H9 (cell line): ENCODE data around the gene METTL25B. TPM values are rescaled to one million over a fixed set of nuclear protein-coding genes. Genes with fewer than 3 reads are reported as not detected.
"Not testable (repeated sequence)": the region's sequence is repeated elsewhere in the genome, so short reads cannot be mapped to it uniquely, and the experiment has no call there.

Experiments
- DNase-seq: peaks from one replicate; pipeline ENCODE4 v3.0.0-alpha.2; 2017
- H2AFZ ChIP-seq: one replicate; pipeline ENCODE4 v1.6.1; 2013; ENCODE audit warnings: mild to moderate bottlenecking, low read length, control low read depth, moderate library complexity
- H2AK5ac ChIP-seq: 2 replicates; pipeline ENCODE4 v1.6.1; 2013; ENCODE audit warnings: low read length, control low read depth, mixed read lengths; ENCODE audit not compliant: insufficient read length
- H2BK120ac ChIP-seq: one replicate; pipeline ENCODE4 v1.6.1; 2013; ENCODE audit warnings: low read depth, mild to moderate bottlenecking, low read length, control low read depth, inconsistent platforms; ENCODE audit not compliant: poor library complexity, severe bottlenecking
- H2BK12ac ChIP-seq: 2 replicates; pipeline ENCODE4 v1.6.1; 2013; ENCODE audit warnings: low read length, control low read depth, mixed read lengths, low read depth; ENCODE audit not compliant: insufficient read length
- H2BK15ac ChIP-seq: 2 replicates; pipeline ENCODE4 v1.6.1; 2013; ENCODE audit warnings: low read depth, low read length, control low read depth
- H2BK20ac ChIP-seq: one replicate; pipeline ENCODE4 v1.6.1; 2013; ENCODE audit warnings: low read depth, mild to moderate bottlenecking, low read length, control low read depth, inconsistent platforms; ENCODE audit not compliant: poor library complexity, severe bottlenecking
- H2BK5ac ChIP-seq: 2 replicates; pipeline ENCODE4 v1.6.1; 2013; ENCODE audit warnings: low read length, control low read depth, mixed read lengths; ENCODE audit not compliant: insufficient read length
- H3K14ac ChIP-seq: 2 replicates; pipeline ENCODE4 v1.6.1; 2013; ENCODE audit warnings: low read length, control low read depth; ENCODE audit not compliant: insufficient read depth
- H3K18ac ChIP-seq: 2 replicates; pipeline ENCODE4 v1.6.1; 2013; ENCODE audit warnings: low read depth, mild to moderate bottlenecking, mixed read lengths, low read length, control low read depth; ENCODE audit not compliant: insufficient read length
- H3K23ac ChIP-seq: 2 replicates; pipeline ENCODE4 v1.6.1; 2013; ENCODE audit warnings: low read length, control low read depth, mixed read lengths, low read depth; ENCODE audit not compliant: insufficient read length
- H3K23me2 ChIP-seq: 2 replicates; pipeline ENCODE4 v1.6.1; 2013; ENCODE audit warnings: low read depth, mild to moderate bottlenecking, mixed read lengths, low read length, control low read depth; ENCODE audit not compliant: insufficient read length, poor library complexity, severe bottlenecking
- H3K27ac ChIP-seq: 2 replicates; pipeline ENCODE4 v1.5.1; 2013; ENCODE audit warnings: low read length, control low read depth, mixed read lengths, low read depth; ENCODE audit not compliant: insufficient read length
- H3K27me3 ChIP-seq: 2 replicates; pipeline ENCODE4 v1.6.1; 2013; ENCODE audit warnings: low read length, control low read depth, inconsistent platforms; ENCODE audit not compliant: insufficient read depth
- H3K4ac ChIP-seq: 2 replicates; pipeline ENCODE4 v1.6.1; 2013; ENCODE audit warnings: low read depth, mild to moderate bottlenecking, control low read depth, inconsistent platforms, low read length, moderate library complexity
- H3K4me1 ChIP-seq: 2 replicates; pipeline ENCODE4 v1.6.1; 2013; ENCODE audit warnings: low read length, control low read depth, inconsistent platforms; ENCODE audit not compliant: insufficient read depth
- H3K4me2 ChIP-seq: 2 replicates; pipeline ENCODE4 v1.6.1; 2013; ENCODE audit warnings: low read length, control low read depth, mixed read lengths; ENCODE audit not compliant: insufficient read length, insufficient read depth
- H3K56ac ChIP-seq: 2 replicates; pipeline ENCODE4 v1.6.1; 2013; ENCODE audit warnings: low read depth, mild to moderate bottlenecking, mixed read lengths, low read length, control low read depth; ENCODE audit not compliant: insufficient read length
- H3K79me1 ChIP-seq: 2 replicates; pipeline ENCODE4 v1.6.1; 2013; ENCODE audit warnings: low read depth, mild to moderate bottlenecking, moderate library complexity, low read length, control low read depth, inconsistent platforms; ENCODE audit not compliant: insufficient read depth, poor library complexity, severe bottlenecking
- H3K79me2 ChIP-seq: 2 replicates; pipeline ENCODE4 v1.6.1; 2013; ENCODE audit warnings: low read length, control low read depth, inconsistent platforms; ENCODE audit not compliant: insufficient read depth
- H3K9ac ChIP-seq: 2 replicates; pipeline ENCODE4 v1.6.1; 2013; ENCODE audit warnings: low read length, control low read depth, mixed read lengths; ENCODE audit not compliant: insufficient read length; ENCODE audit errors: extremely low read depth
- H3K9me3 ChIP-seq: one replicate; pipeline ENCODE4 v1.6.1; 2013; ENCODE audit warnings: low read depth, low read length, inconsistent platforms; ENCODE audit not compliant: control insufficient read depth
- H3T11ph ChIP-seq: one replicate; pipeline ENCODE4 v1.6.1; 2013; ENCODE audit warnings: mild to moderate bottlenecking, low read length, control low read depth, inconsistent platforms
- H4K20me1 ChIP-seq: one replicate; pipeline ENCODE4 v1.6.1; 2013; ENCODE audit not compliant: control insufficient read depth, insufficient read length, insufficient read depth
- H4K5ac ChIP-seq: 2 replicates; pipeline ENCODE4 v1.6.1; 2013; ENCODE audit warnings: low read depth, mild to moderate bottlenecking, mixed read lengths, low read length, control low read depth; ENCODE audit not compliant: insufficient read length
- H4K8ac ChIP-seq: replicated peaks from 2 replicates; pipeline ENCODE4 v1.6.1; 2013; ENCODE audit warnings: low read length, control low read depth, mixed read lengths, low read depth; ENCODE audit not compliant: insufficient read length
- H4K91ac ChIP-seq: 2 replicates; pipeline ENCODE4 v1.6.1; 2013; ENCODE audit warnings: low read depth, mild to moderate bottlenecking, moderate library complexity, mixed read lengths, low read length, control low read depth; ENCODE audit not compliant: insufficient read length
- H3K27ac Mint-ChIP-seq, 3 experiments: 2 replicates in 2 of 3; 3 replicates in 1 of 3; pipeline ENCODE4 v1.8.0; 2020 to 2021; ENCODE audit warnings: mixed read lengths in 3 of 3, mild to moderate bottlenecking in 1 of 3, moderate library complexity in 1 of 3
- H3K27me3 Mint-ChIP-seq: 2 replicates; pipeline ENCODE4 v1.8.0; 2021; ENCODE audit warnings: low read depth, mild to moderate bottlenecking, moderate library complexity, mixed read lengths
- H3K36me3 Mint-ChIP-seq, 3 experiments: 2 replicates in 2 of 3; 3 replicates in 1 of 3; pipeline ENCODE4 v1.8.0; 2020 to 2021; ENCODE audit warnings: low read depth in 3 of 3, mixed read lengths in 3 of 3; ENCODE audit not compliant: insufficient read depth in 1 of 3
- H3K4me1 Mint-ChIP-seq, 2 experiments: 2 replicates each; pipeline ENCODE4 v1.8.0; 2020; ENCODE audit warnings: mixed read lengths in 2 of 2
- H3K4me3 Mint-ChIP-seq, 2 experiments: 2 replicates in 1 of 2; 3 replicates in 1 of 2; pipeline ENCODE4 v1.8.0; 2020 to 2021; ENCODE audit warnings: mild to moderate bottlenecking in 2 of 2, mixed read lengths in 2 of 2, moderate library complexity in 1 of 2
- H3K9me3 Mint-ChIP-seq, 2 experiments: 2 replicates in 1 of 2; 3 replicates in 1 of 2; pipeline ENCODE4 v1.8.0; 2020; ENCODE audit warnings: mild to moderate bottlenecking in 2 of 2, mixed read lengths in 2 of 2, moderate library complexity in 1 of 2
- whole genome bisulfite sequencing: extraction: QIAGEN DNeasy Blood & Tissue Kit; methylation state at CpG from one replicate; pipeline ENCODE4 v1.1.7; 2013; ENCODE audit warnings: missing lambda C conversion rate, low lambda C conversion rate, mixed read lengths; ENCODE audit not compliant: insufficient read length; ENCODE audit errors: extremely low coverage; 5-methylcytosine and 5-hydroxymethylcytosine counted together
- total RNA-seq: library from RNA; stranded (reverse); gene quantifications from 2 replicates; pipeline ENCODE4 v1.2.1, GENCODE V29; 2021
- TF ChIP-seq, protein P1 (sequence below): fragments of 200-600 bp; sonication (generic); conservative IDR thresholded peaks from 3 replicates; pipeline ENCODE4 v1.8.0; 2021; ENCODE audit warnings: antibody characterized with exemption, mild to moderate bottlenecking

Gene METTL25B
- total RNA-seq, 1 experiment from 2014 or later, result 26.2 TPM

DNA sequence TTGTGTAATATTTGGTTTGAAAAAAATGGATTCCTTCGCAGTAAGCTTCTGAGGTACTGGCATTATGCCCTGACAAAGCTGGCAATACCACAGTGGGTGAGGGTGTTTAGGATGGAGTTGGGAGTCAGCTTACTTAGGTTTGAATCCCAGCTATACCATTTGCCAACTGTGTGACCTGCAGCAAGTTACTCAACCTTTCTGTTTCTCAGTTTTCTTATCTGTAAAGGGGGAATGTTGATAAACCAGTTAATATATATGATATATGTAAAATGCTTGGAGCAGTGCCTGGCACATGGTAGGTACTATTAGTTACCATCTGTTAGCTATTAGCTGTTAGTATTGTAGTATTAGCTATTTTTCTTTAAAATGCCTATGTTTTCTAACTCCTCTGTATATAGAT is 28.1 kb downstream of the METTL25B start:
- Histone ChIP-seq H3K79me1 (no peaks in the 10 kb centered on the region), H3K27ac (no peak overlapping the region), H2BK20ac (no peak overlapping the region), H3T11ph (no peak overlapping the region), H4K5ac (no peak overlapping the region), H2BK5ac (no peak overlapping the region), H3K27me3 (no peaks in the 10 kb centered on the region), H3K4ac (no peak overlapping the region), H2BK15ac (no peak overlapping the region), H4K20me1 (no peaks in the 10 kb centered on the region), H2BK12ac (no peak overlapping the region), H3K4me2 (no peak overlapping the region), H2AFZ (no peak overlapping the region), H3K9me3 (no peaks in the 10 kb centered on the region), H3K79me2 (no peaks in the 10 kb centered on the region), H4K91ac (no peak overlapping the region), H3K9ac (no peak overlapping the region), H3K18ac (no peak overlapping the region), H2BK120ac (no peak overlapping the region), H4K8ac (no peak overlapping the region), H3K23me2 (no peaks in the 10 kb centered on the region), H3K14ac (no peak overlapping the region), H3K56ac (no peak overlapping the region), H3K4me1 (peaks cover 4% of the 10 kb centered on the region; the same call in 1 of the 2 replicates), H3K23ac (no peak overlapping the region), H2AK5ac (no peak overlapping the region)
- no peak overlapping the region for H3K4me3 Mint-ChIP-seq
- peaks cover 14 to 17% of the 10 kb centered on the region in 2 experiments for H3K4me1 Mint-ChIP-seq
- no peaks in the 10 kb centered on the region for H3K9me3 Mint-ChIP-seq
- H3K36me3 Mint-ChIP-seq, result peaks cover 0 to 2% (median 0%) of the 10 kb centered on the region in 3 experiments; a peak in 2 of 7 replicates
- TF ChIP-seq, protein P1, sequence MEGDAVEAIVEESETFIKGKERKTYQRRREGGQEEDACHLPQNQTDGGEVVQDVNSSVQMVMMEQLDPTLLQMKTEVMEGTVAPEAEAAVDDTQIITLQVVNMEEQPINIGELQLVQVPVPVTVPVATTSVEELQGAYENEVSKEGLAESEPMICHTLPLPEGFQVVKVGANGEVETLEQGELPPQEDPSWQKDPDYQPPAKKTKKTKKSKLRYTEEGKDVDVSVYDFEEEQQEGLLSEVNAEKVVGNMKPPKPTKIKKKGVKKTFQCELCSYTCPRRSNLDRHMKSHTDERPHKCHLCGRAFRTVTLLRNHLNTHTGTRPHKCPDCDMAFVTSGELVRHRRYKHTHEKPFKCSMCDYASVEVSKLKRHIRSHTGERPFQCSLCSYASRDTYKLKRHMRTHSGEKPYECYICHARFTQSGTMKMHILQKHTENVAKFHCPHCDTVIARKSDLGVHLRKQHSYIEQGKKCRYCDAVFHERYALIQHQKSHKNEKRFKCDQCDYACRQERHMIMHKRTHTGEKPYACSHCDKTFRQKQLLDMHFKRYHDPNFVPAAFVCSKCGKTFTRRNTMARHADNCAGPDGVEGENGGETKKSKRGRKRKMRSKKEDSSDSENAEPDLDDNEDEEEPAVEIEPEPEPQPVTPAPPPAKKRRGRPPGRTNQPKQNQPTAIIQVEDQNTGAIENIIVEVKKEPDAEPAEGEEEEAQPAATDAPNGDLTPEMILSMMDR, result no peak
- WGBS, result 100% methylated on average over 1 of the region's 1 CpG
- DNase-seq, result no peak
- H3K27me3 Mint-ChIP-seq, result no peaks in the 10 kb centered on the region
- H3K27ac Mint-ChIP-seq, result no peak overlapping the region

DNA sequence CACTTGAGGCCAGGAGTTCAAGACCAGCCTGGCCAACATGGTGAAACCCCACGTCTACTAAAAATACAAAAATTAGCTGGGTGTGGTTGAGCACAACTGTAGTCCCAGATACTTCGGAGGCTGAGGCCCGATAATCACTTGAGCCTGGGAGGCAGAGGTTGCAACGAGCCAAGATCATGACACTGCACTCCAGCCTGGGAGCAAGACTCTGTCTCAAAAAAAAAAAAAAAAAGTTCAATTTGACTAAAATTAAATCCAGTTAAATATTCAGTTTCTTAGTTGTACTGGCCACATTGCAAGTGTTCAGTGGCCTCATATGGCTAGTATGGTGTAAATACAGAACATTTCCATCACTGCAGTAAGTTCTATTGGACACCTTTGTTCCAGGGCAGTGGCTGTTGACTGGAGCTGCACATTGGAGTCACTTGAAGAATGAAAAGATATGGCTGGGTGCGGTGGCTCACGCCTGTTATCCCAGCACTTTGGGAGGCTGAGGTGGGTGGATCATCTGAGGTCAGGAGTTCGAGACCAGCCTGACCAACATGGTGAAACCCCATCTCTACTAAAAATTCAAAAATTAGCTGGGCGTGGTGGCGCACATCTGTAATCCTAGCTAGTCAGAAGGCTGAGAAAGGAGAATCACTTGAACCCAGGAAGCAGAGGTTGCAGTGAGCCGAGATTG is 29.4 kb downstream of the METTL25B start:
- H3K79me1 ChIP-seq, H2BK5ac ChIP-seq, H4K91ac ChIP-seq, H2BK20ac ChIP-seq, H3K18ac ChIP-seq, H3K9me3 Mint-ChIP-seq, H4K8ac ChIP-seq, H2BK120ac ChIP-seq, DNase-seq, H3K27me3 ChIP-seq, H3K14ac ChIP-seq, H3K79me2 ChIP-seq, H3K27ac Mint-ChIP-seq, H3K56ac ChIP-seq, H4K5ac ChIP-seq, H4K20me1 ChIP-seq, H2BK12ac ChIP-seq, H2BK15ac ChIP-seq, H3K23ac ChIP-seq, H3K27me3 Mint-ChIP-seq, H3T11ph ChIP-seq, H3K36me3 Mint-ChIP-seq, H3K4me3 Mint-ChIP-seq, H3K9me3 ChIP-seq, H3K4ac ChIP-seq, H3K27ac ChIP-seq, H2AFZ ChIP-seq, H3K4me1 ChIP-seq, H2AK5ac ChIP-seq, H3K9ac ChIP-seq, H3K4me2 ChIP-seq, H3K23me2 ChIP-seq: not testable (repeated sequence)
- WGBS, result no CpG with 5 or more reads among the region's 10 CpGs
- peaks cover 13 to 15% of the 10 kb centered on the region in 2 experiments for H3K4me1 Mint-ChIP-seq
